IMR-90 (cell line): ENCODE measurements around the gene RABL2B.

ENCODE experiments used
- CTCF ChIP-seq: conservative IDR thresholded peaks from 2 replicates; pipeline ENCODE4 v1.5.1; 2012; ENCODE audit warnings: mild to moderate bottlenecking, low read depth, low read length, improper control_type of control experiment
- USF2 ChIP-seq: fragments of 150-350 bp; IDR thresholded peaks from 2 replicates; pipeline ENCODE4 v1.6.1; 2017; ENCODE audit warnings: mild to moderate bottlenecking, antibody characterized with exemption, low read length, low read depth

- TF ChIP-seq USF2 (no peak), CTCF (no peak)
Observed at GRCh38 chr22:50717709-50718351, 65.6 kb downstream of the RABL2B start.
